Astrocyte of the cerebellum (primary cell): ENCODE results near the gene ARHGAP22.

Experiments used
- DNase-seq: peaks from one replicate; pipeline ENCODE4 v3.0.0-alpha.2; 2011; ENCODE audit warnings: low read depth
- H3K4me3 ChIP-seq: 2 replicates; pipeline ENCODE4 v1.5.1; 2011; ENCODE audit warnings: mild to moderate bottlenecking, low read depth, low read length, moderate library complexity
- CTCF ChIP-seq: IDR thresholded peaks from 2 replicates; pipeline ENCODE4 v1.5.1; 2012; ENCODE audit warnings: low read length, low read depth, moderate library complexity, mild to moderate bottlenecking; ENCODE audit errors: missing control alignments
- in situ Hi-C: cut with HindIII; loops from 2 replicates; pipeline ENCODE4 v1.10.0; 2017; ENCODE audit warnings: low sequenced_read_pairs

The ARHGAP22 gene

GRCh38 chr10:48464871-48465736, 139.8 kb downstream of the ARHGAP22 start:
- TF ChIP-seq CTCF = no peak
- H3K4me3 ChIP-seq = no peak overlapping the region
- no peak for DNase-seq
- in situ Hi-C loops = no loop called here

GRCh38 chr10:48464121-48464870, 140.6 kb downstream of the ARHGAP22 start:
- TF ChIP-seq CTCF = peak; percentile 3
- DNase-seq = no peak
- in situ Hi-C loops = no loop called here
- no peak overlapping the region for H3K4me3 ChIP-seq

GRCh38 chr10:48463318-48464003, 141.4 kb downstream of the ARHGAP22 start:
- no peak for DNase-seq
- TF ChIP-seq CTCF = no peak
- no peak overlapping the region for H3K4me3 ChIP-seq
- in situ Hi-C loops = no loop called here

GRCh38 chr10:48462482-48463020, 142.3 kb downstream of the ARHGAP22 start:
- no peak for DNase-seq

GRCh38 chr10:48461623-48462481, 143.0 kb downstream of the ARHGAP22 start:
- DNase-seq = no peak
- no peak overlapping the region for H3K4me3 ChIP-seq
- TF ChIP-seq CTCF = no peak
- in situ Hi-C loops = no loop called here

More at GRCh38 chr10:48462482-48463020, 142.3 kb downstream of the ARHGAP22 start:
- in situ Hi-C loops = no loop called here
- no peak overlapping the region for H3K4me3 ChIP-seq
- no peak for TF ChIP-seq CTCF
